SK-N-SH (cell line): Measurements from ENCODE around the gene COL15A1. TPM values are rescaled to one million over a fixed set of nuclear protein-coding genes. Genes with fewer than 3 reads are reported as not detected.
A peak's percentile ranks its signal among the peaks of the same experiment; 100 is the strongest.

Source experiments
- CTCF ChIA-PET: fragments of 300-600, 350-600 bp; formaldehyde crosslinking; extraction: SDS; loops from one replicate; lab custom pipeline; 2021; lab: Yijun Ruan, JAX
- POLR2A ChIA-PET: fragments of 350-600 bp; sonication (Branson Sonifier 250); formaldehyde crosslinking; extraction: SDS; loops from one replicate; lab custom pipeline; 2020; ENCODE audit warnings: antibody characterized with exemption, inconsistent platforms; lab: Yijun Ruan, JAX
- DNase-seq: peaks from one replicate; pipeline ENCODE4 v3.0.0; 2012
- H2AFZ ChIP-seq: fragments of 200-600 bp; sonication (generic); 2 replicates; pipeline ENCODE4 v1.8.1; 2016; ENCODE audit warnings: antibody characterized with exemption, mild to moderate bottlenecking, low read depth
- H3F3A ChIP-seq: fragments of 200-600 bp; sonication (generic); replicated peaks from 2 replicates; pipeline ENCODE3; 2016; ENCODE audit warnings: antibody characterized with exemption, mild to moderate bottlenecking; ENCODE audit not compliant: insufficient read depth
- H3K27ac ChIP-seq, 2 experiments: fragments of 200-500 bp in 1 of 2; fragments of 200-600 bp in 1 of 2; sonication (Bioruptor generic) in 1 of 2; sonication (generic), shearing (Covaris generic) in 1 of 2; 2 replicates each; pipeline versions ENCODE4 v1.5.1 to v1.6.1; 2014 to 2016; ENCODE audit warnings: low read depth in 2 of 2, inconsistent platforms in 1 of 2, low read length in 1 of 2, mild to moderate bottlenecking in 1 of 2, mixed read lengths in 1 of 2
- H3K27me3 ChIP-seq: fragments of 200-600 bp; sonication (generic), shearing (Covaris generic); 2 replicates; pipeline ENCODE4 v1.6.1; 2016; ENCODE audit warnings: mixed run types; ENCODE audit not compliant: insufficient read depth
- H3K36me3 ChIP-seq, 2 experiments: fragments of 200-500 bp in 1 of 2; fragments of 200-600 bp in 1 of 2; sonication (Bioruptor generic) in 1 of 2; sonication (generic) in 1 of 2; replicated peaks in 1 of 2; 2 replicates each; pipeline versions ENCODE3 to v1.5.1; 2014 to 2016; ENCODE audit warnings: low read length in 1 of 2, mild to moderate bottlenecking in 1 of 2; ENCODE audit not compliant: insufficient read depth in 2 of 2, control insufficient read depth in 1 of 2
- H3K4me1 ChIP-seq, 2 experiments: fragments of 200-500 bp in 1 of 2; fragments of 200-600 bp in 1 of 2; sonication (Bioruptor generic) in 1 of 2; sonication (generic), shearing (Covaris generic) in 1 of 2; 2 replicates each; pipeline versions ENCODE4 v1.5.1 to v1.6.1; 2014 to 2016; ENCODE audit warnings: low read depth in 1 of 2, low read length in 1 of 2, mixed run types in 1 of 2; ENCODE audit not compliant: insufficient read depth in 2 of 2, control insufficient read depth in 1 of 2
- H3K4me2 ChIP-seq: fragments of 200-600 bp; sonication (generic), shearing (Covaris generic); 2 replicates; pipeline ENCODE4 v1.6.1; 2017; ENCODE audit warnings: mixed run types
- H3K4me3 ChIP-seq, 2 experiments: fragments of 200-500 bp in 1 of 2; fragments of 200-600 bp in 1 of 2; sonication (Bioruptor generic) in 1 of 2; sonication (generic), shearing (Covaris generic) in 1 of 2; 2 replicates each; pipeline versions ENCODE4 v1.5.1 to v1.8.1; 2014 to 2016; ENCODE audit warnings: low read depth in 2 of 2, inconsistent platforms in 1 of 2, low read length in 1 of 2, mild to moderate bottlenecking in 1 of 2, mixed read lengths in 1 of 2, moderate library complexity in 1 of 2
- H3K79me2 ChIP-seq: fragments of 200-600 bp; sonication (generic); 2 replicates; pipeline ENCODE4 v1.8.1; 2017; ENCODE audit warnings: mild to moderate bottlenecking; ENCODE audit not compliant: insufficient read depth
- H3K9ac ChIP-seq: fragments of 200-600 bp; sonication (generic); 2 replicates; pipeline ENCODE4 v1.6.1; 2017; ENCODE audit warnings: mixed run types
- H3K9me2 ChIP-seq: fragments of 200-600 bp; sonication (generic); 2 replicates; pipeline ENCODE4 v1.6.1; 2017; ENCODE audit warnings: mixed run types
- H3K9me3 ChIP-seq: fragments of 200-600 bp; sonication (generic); 2 replicates; pipeline ENCODE4 v1.6.1; 2017; ENCODE audit warnings: mixed run types, mild to moderate bottlenecking, moderate library complexity
- H4K20me1 ChIP-seq: fragments of 200-600 bp; sonication (generic); 2 replicates; pipeline ENCODE4 v1.6.1; 2017; ENCODE audit warnings: mild to moderate bottlenecking, mixed run types; ENCODE audit not compliant: insufficient read depth
- FOXM1 ChIP-seq: IDR thresholded peaks from 2 replicates; pipeline ENCODE4 v1.4.0; 2012; ENCODE audit warnings: low read depth, mild to moderate bottlenecking
- GABPA ChIP-seq: IDR thresholded peaks from 2 replicates; pipeline ENCODE4 v1.4.0; 2012; ENCODE audit warnings: low read depth, mild to moderate bottlenecking
- MEF2A ChIP-seq: IDR thresholded peaks from 2 replicates; pipeline ENCODE4 v1.4.0; 2012; ENCODE audit warnings: low read depth, borderline replicate concordance
- NFIC ChIP-seq: IDR thresholded peaks from 2 replicates; pipeline ENCODE4 v1.4.0; 2012; ENCODE audit warnings: borderline replicate concordance
- NRF1 ChIP-seq: IDR thresholded peaks from 2 replicates; pipeline ENCODE4 v1.6.1; 2012; ENCODE audit warnings: low read depth, mild to moderate bottlenecking, low read length
- POLR2AphosphoS5 ChIP-seq: IDR thresholded peaks from 2 replicates; pipeline ENCODE4 v1.6.1; 2012; ENCODE audit warnings: low read depth, low read length
- RXRA ChIP-seq: IDR thresholded peaks from 2 replicates; pipeline ENCODE4 v1.4.0; 2012; ENCODE audit warnings: low read depth, mild to moderate bottlenecking, borderline replicate concordance
- TCF12 ChIP-seq: IDR thresholded peaks from 2 replicates; pipeline ENCODE4 v1.4.0; 2012
- TEAD4 ChIP-seq: IDR thresholded peaks from 2 replicates; pipeline ENCODE4 v1.4.0; 2012; ENCODE audit warnings: mild to moderate bottlenecking, borderline replicate concordance; ENCODE audit not compliant: insufficient read depth
- YY1 ChIP-seq: IDR thresholded peaks from 2 replicates; pipeline ENCODE4 v1.4.0; 2012; ENCODE audit warnings: low read depth, mild to moderate bottlenecking
- WGBS: methylation state at CpG from one replicate; pipeline ENCODE4 v1.1.6; 2017; ENCODE audit warnings: low lambda C conversion rate; 5-methylcytosine and 5-hydroxymethylcytosine counted together
- polyA plus RNA-seq, 3 experiments: library from polyadenylated mRNA; depleted of rRNA; stranded (reverse); fragments of >200 nt; gene quantifications; 2 replicates each; pipeline ENCODE4 v1.2.3, GENCODE V29; 2012
- TF ChIP-seq, protein P1 (sequence below): IDR thresholded peaks from 2 replicates; pipeline ENCODE4 v1.4.0; 2012; ENCODE audit warnings: low read depth
- TF ChIP-seq, protein P2 (sequence below): fragments of 200-600 bp; sonication (generic); IDR thresholded peaks from 2 replicates; pipeline ENCODE4 v1.6.1; 2017; ENCODE audit warnings: antibody characterized with exemption, mild to moderate bottlenecking, moderate library complexity

The COL15A1 gene
- polyA plus RNA-seq, 1 of the 3 experiments (the other 2 are of a cell fraction), result 0.84 TPM

DNA sequence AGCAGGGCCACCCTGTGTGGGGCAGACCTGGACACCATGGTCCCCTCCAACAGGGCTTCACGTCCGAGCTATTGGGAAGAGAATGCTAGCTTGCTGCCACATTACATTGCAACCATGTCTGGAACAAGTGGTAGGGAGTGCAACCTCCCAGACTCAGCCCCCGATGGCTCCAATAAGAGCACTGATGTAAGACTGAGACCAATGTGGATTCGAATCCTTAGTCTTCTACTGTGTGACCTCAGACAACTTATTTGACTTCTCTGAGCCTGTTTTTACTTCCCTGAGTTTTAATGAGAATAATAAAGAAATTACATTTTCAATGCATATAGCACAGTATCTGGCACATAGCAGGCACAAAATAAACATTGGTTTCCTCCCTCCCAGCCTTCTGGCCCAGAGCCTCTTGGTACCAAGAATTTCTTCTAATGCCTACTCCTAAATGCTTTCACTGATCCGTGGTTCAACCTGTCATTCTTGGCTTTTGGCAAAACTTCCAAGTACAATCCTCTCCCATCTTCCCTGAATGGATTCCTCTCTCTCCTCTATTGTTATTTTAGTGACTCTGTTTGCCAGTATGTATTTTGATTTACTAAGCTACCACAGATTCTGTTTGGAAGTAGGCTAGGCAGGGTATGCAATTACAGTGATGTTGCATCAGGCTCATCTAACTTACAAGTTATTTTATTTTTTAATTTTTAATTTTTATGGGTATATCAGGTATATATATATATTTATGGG, 34.6 kb upstream of the COL15A1 start:
- Histone ChIP-seq H3F3A (peaks cover 14% of the 10 kb centered on the region), H3K36me3 (no peaks in the 10 kb centered on the region), H3K9ac (no peak overlapping the region), H3K9me2 (no peaks in the 10 kb centered on the region), H3K4me1 (peaks cover 0 to 23% of the 10 kb centered on the region in 2 experiments; a peak in 2 of 4 replicates), H3K4me2 (peak overlapping the region; percentile 34; the same call in 1 of the 2 replicates), H2AFZ (no peak overlapping the region), H3K4me3 (no peak overlapping the region), H3K9me3 (no peaks in the 10 kb centered on the region), H3K27ac (peak overlapping the region in 1 of 2 experiments; percentile 73; a peak in 2 of 4 replicates), H3K27me3 (no peaks in the 10 kb centered on the region), H4K20me1 (no peaks in the 10 kb centered on the region), H3K79me2 (no peaks in the 10 kb centered on the region)
- TF ChIP-seq NRF1 (no peak), TCF12 (0 out of 2 replicates have a peak, but pooled peaks have one; percentile 16), NFIC (no peak), YY1 (no peak), MEF2A (no peak)
- TF ChIP-seq, protein P1, sequence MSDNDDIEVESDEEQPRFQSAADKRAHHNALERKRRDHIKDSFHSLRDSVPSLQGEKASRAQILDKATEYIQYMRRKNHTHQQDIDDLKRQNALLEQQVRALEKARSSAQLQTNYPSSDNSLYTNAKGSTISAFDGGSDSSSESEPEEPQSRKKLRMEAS, result no peak
- ChIA-PET POLR2A (no interaction called here), CTCF (no interaction called here)
- WGBS, result 53% methylated on average over 3 of the region's 5 CpGs
- DNase-seq, result no peak

DNA sequence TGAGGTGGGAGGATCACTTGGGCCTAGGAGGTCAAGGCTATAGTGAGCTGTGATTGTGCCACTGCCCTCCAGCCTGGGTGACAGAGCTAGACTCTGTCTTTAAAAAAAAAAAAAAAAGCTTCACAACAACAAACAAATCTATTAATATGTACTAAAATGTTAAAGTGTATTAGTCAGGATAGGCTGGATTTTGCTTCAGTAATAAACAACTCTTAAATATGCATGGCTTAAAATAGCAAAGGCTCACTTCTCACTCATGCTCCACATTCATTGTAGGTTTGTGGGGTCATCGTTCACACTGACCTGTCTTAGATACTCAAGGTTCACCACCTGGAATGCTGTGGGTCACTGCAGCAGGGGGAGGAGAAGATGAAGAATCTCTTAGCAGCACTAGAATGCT, 33.8 kb upstream of the COL15A1 start:
- TF ChIP-seq RXRA (no peak), TEAD4 (no peak), FOXM1 (no peak), GABPA (no peak), POLR2AphosphoS5 (no peak)
- TF ChIP-seq, protein P2, sequence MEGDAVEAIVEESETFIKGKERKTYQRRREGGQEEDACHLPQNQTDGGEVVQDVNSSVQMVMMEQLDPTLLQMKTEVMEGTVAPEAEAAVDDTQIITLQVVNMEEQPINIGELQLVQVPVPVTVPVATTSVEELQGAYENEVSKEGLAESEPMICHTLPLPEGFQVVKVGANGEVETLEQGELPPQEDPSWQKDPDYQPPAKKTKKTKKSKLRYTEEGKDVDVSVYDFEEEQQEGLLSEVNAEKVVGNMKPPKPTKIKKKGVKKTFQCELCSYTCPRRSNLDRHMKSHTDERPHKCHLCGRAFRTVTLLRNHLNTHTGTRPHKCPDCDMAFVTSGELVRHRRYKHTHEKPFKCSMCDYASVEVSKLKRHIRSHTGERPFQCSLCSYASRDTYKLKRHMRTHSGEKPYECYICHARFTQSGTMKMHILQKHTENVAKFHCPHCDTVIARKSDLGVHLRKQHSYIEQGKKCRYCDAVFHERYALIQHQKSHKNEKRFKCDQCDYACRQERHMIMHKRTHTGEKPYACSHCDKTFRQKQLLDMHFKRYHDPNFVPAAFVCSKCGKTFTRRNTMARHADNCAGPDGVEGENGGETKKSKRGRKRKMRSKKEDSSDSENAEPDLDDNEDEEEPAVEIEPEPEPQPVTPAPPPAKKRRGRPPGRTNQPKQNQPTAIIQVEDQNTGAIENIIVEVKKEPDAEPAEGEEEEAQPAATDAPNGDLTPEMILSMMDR, result no peak
- H3K4me3 ChIP-seq, result no peak overlapping the region
- no peaks in the 10 kb centered on the region for H3K9me3 ChIP-seq
- no peak overlapping the region for H3K4me2 ChIP-seq
- H3K79me2 ChIP-seq, result no peaks in the 10 kb centered on the region
- peak overlapping the region in 1 of 2 experiments; percentile 73; a peak in 2 of 4 replicates for H3K27ac ChIP-seq
- 45% methylated on average over 1 of the region's 1 CpG for WGBS
- H2AFZ ChIP-seq, result no peak overlapping the region
- no peaks in the 10 kb centered on the region for H3K36me3 ChIP-seq
- H3K4me1 ChIP-seq, result peaks cover 0 to 23% of the 10 kb centered on the region in 2 experiments; a peak in 2 of 4 replicates
- no peak for DNase-seq
- no peaks in the 10 kb centered on the region for H3K27me3 ChIP-seq
- ChIA-PET CTCF (no interaction called here), POLR2A (no interaction called here)
- no peak overlapping the region for H3K9ac ChIP-seq
- H3K9me2 ChIP-seq, result no peaks in the 10 kb centered on the region
- no peaks in the 10 kb centered on the region for H4K20me1 ChIP-seq
- H3F3A ChIP-seq, result peaks cover 14% of the 10 kb centered on the region
